Measurements from ENCODE around the gene CGN.

The CGN gene, protein sequence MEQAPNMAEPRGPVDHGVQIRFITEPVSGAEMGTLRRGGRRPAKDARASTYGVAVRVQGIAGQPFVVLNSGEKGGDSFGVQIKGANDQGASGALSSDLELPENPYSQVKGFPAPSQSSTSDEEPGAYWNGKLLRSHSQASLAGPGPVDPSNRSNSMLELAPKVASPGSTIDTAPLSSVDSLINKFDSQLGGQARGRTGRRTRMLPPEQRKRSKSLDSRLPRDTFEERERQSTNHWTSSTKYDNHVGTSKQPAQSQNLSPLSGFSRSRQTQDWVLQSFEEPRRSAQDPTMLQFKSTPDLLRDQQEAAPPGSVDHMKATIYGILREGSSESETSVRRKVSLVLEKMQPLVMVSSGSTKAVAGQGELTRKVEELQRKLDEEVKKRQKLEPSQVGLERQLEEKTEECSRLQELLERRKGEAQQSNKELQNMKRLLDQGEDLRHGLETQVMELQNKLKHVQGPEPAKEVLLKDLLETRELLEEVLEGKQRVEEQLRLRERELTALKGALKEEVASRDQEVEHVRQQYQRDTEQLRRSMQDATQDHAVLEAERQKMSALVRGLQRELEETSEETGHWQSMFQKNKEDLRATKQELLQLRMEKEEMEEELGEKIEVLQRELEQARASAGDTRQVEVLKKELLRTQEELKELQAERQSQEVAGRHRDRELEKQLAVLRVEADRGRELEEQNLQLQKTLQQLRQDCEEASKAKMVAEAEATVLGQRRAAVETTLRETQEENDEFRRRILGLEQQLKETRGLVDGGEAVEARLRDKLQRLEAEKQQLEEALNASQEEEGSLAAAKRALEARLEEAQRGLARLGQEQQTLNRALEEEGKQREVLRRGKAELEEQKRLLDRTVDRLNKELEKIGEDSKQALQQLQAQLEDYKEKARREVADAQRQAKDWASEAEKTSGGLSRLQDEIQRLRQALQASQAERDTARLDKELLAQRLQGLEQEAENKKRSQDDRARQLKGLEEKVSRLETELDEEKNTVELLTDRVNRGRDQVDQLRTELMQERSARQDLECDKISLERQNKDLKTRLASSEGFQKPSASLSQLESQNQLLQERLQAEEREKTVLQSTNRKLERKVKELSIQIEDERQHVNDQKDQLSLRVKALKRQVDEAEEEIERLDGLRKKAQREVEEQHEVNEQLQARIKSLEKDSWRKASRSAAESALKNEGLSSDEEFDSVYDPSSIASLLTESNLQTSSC

DNA sequence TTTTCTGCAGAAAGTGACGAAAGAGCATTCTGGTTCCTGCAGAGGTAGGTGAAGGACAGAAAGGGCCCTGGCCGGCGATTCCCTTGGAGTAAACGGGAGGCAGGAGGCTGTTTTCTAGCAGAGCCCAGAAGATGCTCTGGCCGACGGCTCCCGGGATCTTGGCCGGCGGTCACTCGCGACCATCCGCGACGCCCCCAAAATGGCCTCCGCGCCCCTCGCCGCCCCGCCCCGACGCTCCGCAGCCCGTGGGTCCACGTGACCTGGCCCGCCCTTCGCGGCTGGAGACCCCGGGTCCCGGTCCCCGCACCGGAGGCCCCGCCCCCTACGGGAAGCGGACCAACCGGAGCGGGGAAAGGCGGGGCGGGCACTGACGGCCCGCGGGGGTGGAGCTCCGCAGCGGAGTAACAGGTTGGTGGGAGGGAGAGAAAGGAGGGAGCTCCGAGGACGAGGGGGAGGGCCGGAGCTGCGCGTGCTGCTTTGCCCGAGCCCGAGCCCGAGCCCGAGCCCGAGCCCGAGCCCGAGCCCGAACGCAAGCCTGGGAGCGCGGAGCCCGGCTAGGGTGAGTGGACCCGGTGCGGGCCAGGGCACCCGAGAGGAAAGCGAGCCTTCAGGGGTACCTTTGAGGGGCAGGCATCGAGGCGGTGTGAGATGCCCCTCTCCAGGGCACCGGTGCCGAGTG lies at the start of gene CGN:
Gene CGN (plus strand): TSS at position 431 of the 679 bp plus-strand sequence. CDS start 7,133 bp downstream, outside the sequence.
- peak; percentile 71 to 90 (median 82) for DNase-seq

DNA sequence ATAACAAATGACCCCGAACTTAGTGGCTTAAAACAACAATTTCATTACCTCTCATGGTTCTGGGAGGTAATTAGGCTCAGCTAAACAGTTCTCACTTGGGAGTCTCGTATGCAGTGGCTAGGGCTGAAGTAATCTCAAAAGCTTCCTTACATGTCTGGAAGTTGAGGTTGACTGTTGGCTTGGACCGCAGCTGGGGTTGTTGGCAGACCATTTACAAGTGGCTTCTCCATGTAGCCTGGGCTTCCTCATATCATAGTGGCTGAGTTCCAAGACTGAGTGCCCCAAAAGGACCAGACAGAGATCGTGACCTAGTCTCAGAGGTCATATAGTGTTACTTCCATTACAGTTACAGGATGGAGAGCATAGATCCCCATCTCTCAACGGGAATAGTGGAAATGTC lies 49.5 kb upstream of the CGN start:
- no peak for DNase-seq

DNA sequence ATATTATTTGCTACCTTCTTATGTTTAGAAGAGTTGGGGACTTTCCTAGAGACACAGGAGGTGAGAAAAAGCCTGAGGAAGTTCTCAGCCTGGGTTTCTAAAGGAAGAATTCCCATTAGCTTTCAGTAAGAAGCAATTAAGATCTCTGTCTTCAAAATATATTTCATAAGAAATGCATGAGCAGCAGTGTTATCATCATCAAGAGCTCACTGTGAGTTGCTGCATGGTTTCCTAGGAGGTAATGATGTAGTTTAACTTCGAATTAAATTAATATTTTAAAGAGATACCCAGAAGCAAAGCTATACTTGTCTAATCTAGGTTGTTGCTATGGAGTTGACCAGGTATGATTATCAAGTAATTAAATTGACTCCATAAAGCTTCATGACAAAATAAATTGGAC lies 46.2 kb upstream of the CGN start:
- DNase-seq: no peak

DNA sequence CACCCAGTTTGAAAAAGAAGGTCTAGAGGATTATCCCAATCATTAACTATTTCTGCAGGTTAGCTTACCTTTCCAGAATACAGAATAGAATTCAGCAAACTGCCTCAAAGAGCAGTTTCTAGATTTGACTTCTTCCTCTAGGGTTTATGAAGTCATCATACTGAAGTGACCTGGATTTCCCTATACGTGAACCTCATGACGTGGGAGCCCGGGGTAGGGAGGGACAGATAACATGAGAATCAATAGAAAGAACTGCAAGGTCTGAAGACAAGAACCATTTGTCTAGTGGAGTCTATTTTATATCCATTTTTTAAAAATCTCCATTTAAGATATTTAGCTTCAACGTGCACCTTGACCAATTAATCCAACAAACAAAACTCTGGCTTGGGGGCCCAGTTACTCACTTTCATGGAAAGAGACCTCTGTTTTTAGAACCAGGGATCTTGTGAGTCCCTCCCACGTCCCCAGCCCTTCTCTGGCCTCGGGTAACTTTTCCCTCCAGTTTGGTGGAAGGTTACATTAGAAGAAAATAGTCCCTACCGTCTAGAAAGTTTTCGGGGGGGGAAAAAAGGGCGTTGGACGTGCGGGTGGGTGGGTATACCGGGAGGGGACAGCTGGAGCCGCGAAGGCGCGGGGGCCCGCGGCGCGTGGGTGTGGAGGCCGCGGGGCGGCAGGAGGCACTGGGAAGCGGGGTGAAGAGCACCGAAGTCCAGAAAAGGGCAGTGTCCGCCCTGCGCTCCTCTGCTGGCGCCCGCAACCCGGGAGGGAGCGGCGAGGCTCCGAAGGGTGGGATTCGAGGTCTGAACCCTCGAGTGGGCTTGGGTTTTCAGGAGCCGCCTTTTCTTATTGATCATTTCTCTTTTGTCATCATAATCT lies 38.1 kb upstream of the CGN start:
- peak in 3 of 6 experiments; percentile 7 to 65 (median 27) for DNase-seq

DNA sequence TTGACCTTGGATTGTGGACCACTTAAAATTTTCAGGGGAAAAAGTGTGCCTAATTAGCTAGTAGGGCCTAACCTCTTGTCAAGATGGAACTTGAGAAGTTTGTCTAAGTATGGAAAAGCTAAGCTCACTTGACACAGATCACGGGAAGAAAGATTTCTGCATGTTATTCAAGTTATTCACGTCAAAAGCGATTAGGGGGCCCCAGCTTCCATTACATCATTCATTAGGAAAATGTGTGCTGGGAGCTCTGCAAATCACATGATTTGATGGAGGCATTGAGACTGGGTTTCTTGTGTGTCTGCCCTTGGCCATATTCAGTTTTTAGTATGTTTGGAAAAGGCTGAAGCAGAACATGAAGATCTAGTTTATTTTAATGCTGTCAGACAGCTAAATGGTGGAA lies 36.4 kb upstream of the CGN start:
- no peak for DNase-seq

DNA sequence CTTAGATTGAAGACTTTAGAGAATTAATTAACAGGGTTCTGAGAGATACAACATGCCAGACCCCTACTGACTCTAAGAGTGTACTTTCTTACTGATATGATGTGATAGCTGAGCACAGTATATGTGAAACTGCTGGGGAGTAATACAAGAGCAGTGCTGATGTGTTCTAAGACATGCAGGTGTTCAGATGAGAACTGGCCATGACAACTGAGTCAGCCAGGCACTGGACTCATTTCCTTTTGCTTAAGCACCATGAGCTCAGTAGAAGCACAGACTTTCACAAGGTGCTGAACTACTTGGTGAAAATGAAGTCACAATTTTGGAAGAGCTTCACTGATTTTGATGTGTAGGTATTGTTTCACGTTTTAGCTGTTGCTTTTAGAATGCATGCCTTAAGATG lies 36.0 kb upstream of the CGN start:
- no peak for DNase-seq

DNA sequence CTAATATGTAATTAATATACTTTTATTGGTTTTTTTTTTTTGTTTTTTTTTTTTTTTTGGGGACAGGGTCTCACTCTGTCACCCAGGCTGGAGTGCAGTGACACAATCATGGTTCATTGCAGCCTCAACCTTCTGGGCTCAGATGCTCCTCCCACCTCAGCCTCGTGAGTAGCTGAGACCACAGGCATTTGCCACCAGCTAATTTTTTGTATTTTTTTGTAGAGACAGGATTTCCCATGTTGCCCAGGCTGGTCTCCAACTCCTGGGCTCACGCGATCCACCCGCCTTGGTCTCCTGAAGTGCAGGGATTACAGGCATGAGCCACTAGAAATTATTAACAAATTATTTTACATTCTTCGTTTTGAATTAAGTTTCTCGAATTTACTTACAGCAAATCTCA lies 35.1 kb upstream of the CGN start:
- no peak for DNase-seq

DNA sequence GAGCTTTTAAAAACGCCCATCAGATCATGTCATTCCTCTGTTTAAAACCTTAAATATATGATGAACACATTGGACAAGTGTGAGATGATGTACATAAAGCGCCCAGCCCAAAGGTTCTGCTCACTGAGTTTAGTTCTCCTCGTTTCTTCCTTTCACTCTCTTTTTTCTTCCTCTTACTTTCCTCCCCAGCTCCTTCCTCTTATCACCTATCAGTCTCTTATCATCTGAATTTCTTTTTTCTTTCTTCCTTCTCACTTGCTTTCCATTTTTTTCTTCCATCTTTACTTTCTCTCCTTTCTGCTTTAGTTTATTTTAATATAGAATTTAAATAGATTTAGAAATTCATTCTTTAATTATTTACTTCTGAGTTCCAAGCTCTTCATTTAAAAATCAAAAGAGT lies 34.1 kb upstream of the CGN start:
- no peak for DNase-seq

DNA sequence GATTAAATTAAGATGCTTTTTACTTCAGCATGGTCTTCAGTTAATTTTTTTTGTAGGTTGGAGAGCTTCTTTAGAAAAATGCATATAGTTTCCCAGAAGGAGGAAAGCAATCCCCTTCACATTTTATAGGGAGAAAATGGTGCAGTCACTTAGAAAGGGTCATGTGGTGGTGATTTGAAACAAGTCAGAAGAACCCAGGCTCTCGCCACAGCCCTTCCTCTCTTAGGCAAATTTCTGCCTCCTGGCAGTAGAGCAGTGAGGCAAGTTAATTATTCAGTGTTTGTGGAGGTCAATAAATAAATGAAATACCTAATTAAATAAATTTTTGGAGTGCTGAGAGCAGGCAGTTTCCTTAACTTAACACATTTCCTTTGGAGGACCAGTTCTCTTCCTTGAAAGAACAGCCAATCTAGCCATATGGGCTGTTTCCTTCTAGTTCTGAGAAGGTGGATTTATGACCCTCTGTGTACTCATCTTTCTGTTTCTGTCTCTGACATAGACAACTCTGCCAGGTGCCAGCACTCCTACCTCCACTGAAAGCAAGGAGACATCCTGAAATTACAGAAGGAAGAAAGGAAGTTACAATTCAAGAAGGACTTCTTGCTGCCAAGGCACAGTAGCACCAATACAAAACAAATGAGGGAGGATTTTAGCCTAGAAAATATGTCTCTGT lies 32.9 kb upstream of the CGN start:
- no peak for DNase-seq

DNA sequence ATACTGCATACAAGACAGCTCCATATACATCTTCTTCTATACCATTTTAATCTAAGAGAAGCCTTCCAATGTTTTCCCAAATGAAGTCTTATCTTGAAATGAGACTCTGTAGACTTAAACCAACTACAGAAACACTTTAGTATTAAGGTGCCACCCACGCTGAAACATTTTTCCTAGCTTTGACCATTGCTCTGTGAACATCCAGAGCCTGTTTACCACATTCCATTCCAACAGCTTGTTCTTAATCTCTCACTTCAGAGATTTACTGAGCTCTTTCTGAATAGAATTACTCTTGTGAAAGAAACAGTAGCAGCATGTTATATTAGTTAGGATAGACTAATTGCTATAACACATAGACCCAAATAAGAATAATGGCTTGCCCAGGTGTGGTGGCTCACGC lies 32.3 kb upstream of the CGN start:
- DNase-seq: no peak

DNA sequence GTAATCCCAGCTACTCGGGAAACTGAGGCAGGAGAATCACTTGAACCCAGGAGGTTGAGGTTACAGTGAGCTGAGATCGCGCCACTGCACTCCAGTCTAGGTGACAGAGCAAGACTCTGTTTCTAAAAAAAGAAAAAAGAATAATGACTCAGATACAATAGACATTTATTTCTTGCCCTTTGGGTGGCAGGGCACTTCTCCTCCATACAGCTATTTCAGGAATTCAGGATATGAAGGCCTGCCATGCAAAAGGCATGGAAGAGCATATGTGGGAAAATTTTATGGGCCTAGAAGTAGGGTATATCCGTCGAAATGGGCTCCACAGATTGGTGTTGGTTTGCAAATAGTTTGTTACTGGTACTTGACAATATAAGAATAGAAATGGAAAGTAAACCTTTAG lies 31.7 kb upstream of the CGN start:
- DNase-seq: no peak

DNA sequence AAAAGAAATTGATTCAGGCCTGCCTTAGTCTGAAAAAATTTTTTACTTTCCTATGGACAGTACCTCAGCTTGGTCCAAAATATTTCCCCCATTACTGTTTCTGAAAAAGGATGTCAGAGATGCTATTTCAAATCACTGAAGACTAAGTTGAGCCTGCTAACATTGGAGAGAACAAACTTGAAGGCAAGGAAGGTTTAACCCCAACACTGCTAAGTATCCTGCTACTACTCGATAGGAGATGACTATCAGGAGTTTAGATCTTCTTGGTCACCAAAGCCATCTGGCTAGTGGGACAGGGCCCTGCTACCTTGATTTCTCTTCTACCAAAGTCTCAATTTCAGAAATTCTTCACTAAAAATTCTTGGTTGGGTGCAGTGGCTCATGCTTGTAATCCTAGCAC lies 29.2 kb upstream of the CGN start:
- DNase-seq: no peak

DNA sequence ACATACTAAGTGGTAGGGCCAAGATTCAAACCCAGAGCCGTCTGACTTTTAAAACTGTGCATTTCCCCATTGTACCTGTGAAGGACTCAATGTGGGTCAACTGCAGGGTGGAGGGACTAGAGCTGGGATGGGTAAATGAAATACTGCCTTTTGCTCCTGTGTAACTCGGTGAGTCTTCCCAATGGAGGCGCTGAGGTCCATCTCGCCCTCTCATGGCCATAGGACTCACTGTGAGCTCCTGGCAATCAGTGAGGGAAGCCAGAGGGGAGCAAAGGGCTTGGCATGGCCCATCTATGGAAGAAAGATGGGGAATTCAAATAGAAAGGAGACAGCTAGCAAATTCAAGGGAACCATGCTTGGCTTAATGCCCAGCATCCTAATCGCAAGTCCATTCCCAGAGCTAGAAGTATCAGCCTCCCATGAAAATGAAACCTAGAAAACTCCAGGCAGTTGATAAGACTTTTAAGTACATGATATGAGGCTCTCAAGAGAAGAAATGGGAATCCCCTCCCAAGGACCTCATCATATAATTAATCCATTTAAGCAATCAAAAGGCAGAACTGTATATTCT lies 25.4 kb upstream of the CGN start:
- no peak for DNase-seq

DNA sequence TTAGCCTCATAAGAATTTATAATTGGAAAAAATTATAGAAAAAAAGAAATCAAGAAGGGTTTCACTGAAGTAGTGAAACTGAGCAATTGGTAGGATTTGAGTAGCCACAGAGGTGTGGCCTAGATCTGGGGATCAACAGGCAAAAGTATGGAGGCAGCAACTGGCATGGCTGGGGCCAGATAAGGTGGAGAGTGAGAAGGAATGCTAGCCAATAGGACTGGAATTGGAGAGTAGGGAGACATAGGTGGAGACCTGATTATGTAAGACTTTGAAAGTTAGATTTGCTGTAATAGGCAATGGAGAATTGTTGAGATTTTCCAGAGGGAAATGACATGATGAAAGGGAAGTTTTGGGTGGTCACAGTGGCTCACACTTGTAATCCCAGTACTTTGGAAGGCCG lies 24.6 kb upstream of the CGN start:
- DNase-seq: no peak

DNA sequence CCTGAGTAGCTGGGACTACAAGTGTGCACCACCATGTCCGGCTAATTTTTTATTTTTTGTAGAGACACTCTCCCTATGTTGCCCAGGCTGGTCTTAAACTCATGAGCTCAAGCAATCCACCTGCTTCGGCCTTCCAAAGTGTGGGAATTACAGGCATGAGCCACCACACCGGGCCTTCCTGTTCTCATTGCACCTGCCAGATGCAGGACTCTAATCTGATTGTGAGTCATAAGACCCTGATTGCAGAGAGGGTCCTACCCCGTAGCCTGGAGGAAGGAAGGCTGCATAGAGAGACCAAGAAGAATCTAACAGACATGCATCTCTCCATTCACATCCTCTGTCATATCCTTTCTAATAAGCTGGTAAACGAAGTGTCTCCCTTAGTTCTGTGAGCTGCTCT lies 19.5 kb upstream of the CGN start:
- DNase-seq: no peak

DNA sequence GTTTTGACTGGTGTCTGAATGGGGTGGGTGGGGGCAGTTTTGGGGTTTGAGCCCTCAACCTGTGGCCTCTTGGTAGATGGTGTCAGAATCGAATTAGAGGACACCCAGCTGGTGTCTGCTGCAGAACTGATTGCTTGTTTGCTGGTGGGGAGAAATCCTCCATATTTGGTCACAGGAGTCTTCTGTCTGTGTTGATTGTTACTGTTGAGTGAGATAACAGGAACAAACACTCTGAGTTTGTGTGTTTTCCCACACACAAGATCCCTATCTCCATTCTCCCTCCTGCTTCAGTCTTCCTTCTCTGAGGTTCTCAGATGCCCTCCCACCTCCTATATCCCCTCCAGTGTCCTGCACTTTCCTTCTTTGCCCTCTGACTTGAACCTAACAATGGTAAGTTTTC lies 19.1 kb upstream of the CGN start:
- no peak for DNase-seq

DNA sequence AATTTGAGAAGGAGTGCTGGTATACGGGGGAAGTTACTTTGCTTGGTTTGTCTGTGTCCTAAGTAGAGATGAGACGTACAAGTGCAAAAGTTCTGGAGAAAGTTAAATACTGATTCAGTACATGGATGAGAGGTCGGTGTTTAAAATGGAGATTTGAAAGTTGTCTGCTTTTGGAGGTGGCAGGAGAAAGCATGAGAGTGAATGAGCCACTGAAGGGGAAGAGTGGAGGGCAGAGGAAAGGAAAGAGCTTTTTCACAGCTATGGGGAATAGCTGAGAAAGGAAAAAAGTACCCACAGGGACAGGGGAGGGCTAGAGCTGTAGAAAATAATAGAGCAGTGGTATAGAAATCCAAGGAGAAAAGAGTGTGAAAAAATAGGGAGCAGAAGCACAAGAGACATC lies 18.1 kb upstream of the CGN start:
- no peak for DNase-seq

DNA sequence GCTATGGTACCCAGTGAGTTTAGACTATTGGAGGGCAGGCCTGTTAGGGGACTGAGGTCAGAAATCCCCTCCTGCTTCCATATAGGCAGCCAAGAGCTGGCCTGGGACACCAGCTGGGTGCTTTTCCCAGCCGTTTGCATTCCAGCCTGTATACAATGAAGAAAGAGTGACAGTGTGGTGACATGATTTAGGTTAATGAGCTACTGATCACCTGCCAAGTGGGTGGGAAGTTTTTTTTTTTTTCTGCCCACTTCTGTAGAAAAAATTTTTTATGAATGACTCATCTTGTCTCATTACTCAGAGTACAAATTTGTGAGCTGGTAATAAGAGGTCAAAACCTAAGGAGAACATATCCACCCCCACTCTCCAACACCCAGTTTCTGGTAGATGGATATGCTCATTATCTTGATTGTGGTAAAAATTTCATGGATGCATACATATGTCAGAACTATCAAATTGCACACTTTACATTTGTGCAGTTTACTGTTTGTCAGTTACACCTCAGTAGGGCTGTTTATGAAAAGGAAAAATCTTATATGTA lies 16.4 kb upstream of the CGN start:
- no peak for DNase-seq

DNA sequence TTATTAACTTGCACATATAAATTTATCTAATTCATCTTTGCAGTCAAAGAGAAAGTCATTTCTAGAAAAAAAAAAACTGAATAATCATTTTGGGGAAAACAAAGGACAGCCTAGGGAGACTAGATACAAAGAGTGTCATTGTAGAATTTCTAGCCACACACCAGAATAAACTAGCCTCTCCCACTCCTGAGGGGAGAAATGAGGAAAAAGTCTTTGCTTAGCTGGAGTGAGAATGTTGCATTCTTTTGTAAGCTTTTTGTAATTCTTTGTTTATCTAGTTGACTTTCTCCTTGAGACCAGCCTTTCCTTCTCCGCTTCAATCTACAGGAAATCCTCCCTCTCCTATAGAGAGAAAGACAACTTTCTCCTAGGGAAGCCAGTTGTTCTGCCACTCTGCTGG lies 15.9 kb upstream of the CGN start:
- DNase-seq: no peak

DNA sequence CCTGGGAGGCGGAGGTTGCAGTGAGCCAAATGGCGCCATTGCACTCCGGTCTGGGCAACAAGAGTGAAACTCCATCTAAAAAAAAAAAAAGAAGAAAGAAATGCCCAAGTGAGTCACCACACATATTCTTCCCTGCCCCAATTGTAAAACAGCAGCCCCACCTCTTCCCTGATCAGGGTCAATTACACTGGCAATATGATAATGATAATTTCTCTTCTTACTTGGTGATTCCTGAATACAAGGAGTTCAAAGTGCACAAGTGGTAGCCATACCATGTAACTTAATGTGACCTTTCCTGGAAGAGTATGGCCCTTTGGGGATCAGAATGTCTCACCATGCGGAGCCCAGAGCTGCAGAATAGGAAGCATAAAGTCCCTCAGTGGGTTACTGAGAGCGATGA lies 11.8 kb upstream of the CGN start:
- no peak for DNase-seq

DNA sequence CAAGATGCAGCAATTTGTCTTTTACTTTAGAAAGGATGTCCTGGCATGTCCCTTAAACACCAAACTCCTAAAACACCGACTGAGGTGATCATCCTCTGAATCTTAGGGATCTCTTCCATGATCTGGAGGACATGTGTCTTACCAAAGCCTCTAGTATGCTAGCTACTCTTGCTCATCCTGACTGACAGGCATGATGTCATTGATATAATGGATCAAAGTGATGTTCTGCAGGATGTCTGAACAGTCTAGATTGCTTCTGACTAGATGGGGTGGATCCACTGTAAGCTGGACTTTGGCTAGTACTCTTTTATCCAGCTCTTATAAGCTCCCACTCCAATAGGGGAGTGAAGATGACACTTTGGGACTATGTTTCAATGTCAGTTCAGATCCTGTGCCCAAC lies 11.3 kb upstream of the CGN start:
- DNase-seq: no peak
